ENCODE measurements around the gene ZNF438. TPM values are rescaled to one million over a fixed set of nuclear protein-coding genes. Genes with fewer than 3 reads are reported as not detected.
"Not testable (repeated sequence)": the region's sequence is repeated elsewhere in the genome, so short reads cannot be mapped to it uniquely, and the experiment has no call there.

The ZNF438 gene
- total and polyA plus RNA-seq, 4 donors: 7.8 to 19.2 (median 10.2) TPM

DNA sequence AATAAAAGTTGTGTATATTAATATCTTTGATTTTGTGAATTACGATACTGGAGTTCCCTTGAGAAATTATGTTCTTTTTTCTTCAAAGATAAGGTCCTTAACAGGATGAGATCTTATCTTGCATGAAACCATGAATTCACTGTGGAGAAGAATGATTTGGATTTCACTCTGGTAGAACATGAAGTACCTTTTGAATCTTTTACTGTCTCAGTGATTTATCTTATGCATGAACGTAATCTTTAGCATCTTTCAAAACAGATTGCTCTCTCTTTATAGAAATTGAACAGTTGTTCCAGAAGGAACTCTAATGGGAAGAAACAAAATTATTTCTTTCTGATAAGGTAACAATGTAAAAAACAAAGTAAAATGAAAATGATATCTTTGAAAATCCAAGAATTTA, 11.0 kb upstream of the ZNF438 start:
- Histone ChIP-seq H3K4me3 (no peak overlapping the region), H3K27me3 (ENCODE audit: control insufficient read depth in 3 of 3, insufficient read depth in 3 of 3, low read length in 2 of 3) (no peaks in the 10 kb centered on the region), H3K4me1 (ENCODE audit: control insufficient read depth in 5 of 5, insufficient read depth in 5 of 5, low read length in 5 of 5) (peaks cover 0 to 7% (median 0%) of the 10 kb centered on the region in 5 donors), H3K9ac (ENCODE audit: insufficient read depth in 1 of 2, low read length in 2 of 2) (no peak overlapping the region), H3K9me3 (ENCODE audit: control insufficient read depth in 4 of 4, insufficient read depth in 3 of 4, low read length in 3 of 4) (no peaks in the 10 kb centered on the region), H3K36me3 (ENCODE audit: control insufficient read depth in 4 of 4, insufficient read depth in 4 of 4, low read length in 4 of 4) (no peaks in the 10 kb centered on the region), H3K27ac (ENCODE audit: low read depth in 1 of 2, low read length in 1 of 2) (no peak overlapping the region)
- 71 to 73% methylated on average over 2 of the region's 2 CpGs for WGBS, 2 donors
- no peak for DNase-seq
- TF ChIP-seq, protein P1, sequence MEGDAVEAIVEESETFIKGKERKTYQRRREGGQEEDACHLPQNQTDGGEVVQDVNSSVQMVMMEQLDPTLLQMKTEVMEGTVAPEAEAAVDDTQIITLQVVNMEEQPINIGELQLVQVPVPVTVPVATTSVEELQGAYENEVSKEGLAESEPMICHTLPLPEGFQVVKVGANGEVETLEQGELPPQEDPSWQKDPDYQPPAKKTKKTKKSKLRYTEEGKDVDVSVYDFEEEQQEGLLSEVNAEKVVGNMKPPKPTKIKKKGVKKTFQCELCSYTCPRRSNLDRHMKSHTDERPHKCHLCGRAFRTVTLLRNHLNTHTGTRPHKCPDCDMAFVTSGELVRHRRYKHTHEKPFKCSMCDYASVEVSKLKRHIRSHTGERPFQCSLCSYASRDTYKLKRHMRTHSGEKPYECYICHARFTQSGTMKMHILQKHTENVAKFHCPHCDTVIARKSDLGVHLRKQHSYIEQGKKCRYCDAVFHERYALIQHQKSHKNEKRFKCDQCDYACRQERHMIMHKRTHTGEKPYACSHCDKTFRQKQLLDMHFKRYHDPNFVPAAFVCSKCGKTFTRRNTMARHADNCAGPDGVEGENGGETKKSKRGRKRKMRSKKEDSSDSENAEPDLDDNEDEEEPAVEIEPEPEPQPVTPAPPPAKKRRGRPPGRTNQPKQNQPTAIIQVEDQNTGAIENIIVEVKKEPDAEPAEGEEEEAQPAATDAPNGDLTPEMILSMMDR (IDR thresholded peaks at IDR 0.05; ENCODE audit: control extremely low read depth, extremely low read depth): no peak
- ATAC-seq (ENCODE audit: insufficient read depth, low FRiP score): no peak

DNA sequence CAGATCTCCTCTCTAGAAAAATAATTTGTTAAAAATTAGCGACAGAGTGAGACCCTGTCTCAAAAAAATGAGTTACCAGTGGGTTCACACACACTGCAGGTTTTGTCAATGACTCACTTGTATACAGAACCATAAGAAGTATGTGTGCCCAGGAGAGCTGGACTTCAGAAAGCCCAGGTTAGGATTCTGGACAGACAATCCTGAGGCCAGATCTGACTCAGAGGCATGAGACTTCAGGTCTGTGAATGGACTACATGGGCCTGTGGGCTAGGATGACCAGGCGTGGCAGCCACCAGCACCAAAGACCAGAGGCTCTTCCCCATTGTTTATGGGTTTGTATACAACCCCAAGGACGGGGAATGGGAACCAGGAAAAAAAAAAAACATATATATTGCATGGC, 9.3 kb upstream of the ZNF438 start:
- TF ChIP-seq, protein P1 (IDR thresholded peaks at IDR 0.05; ENCODE audit: control extremely low read depth, extremely low read depth): no peak
- WGBS, 2 donors: 92 to 93% methylated on average over 3 of the region's 3 CpGs
- DNase-seq: no peak
- Histone ChIP-seq H3K9ac (ENCODE audit: insufficient read depth in 1 of 2, low read length in 2 of 2) (no peak overlapping the region), H3K27me3 (ENCODE audit: control insufficient read depth in 3 of 3, insufficient read depth in 3 of 3, low read length in 2 of 3) (no peaks in the 10 kb centered on the region), H3K9me3 (ENCODE audit: control insufficient read depth in 4 of 4, insufficient read depth in 3 of 4, low read length in 3 of 4) (no peaks in the 10 kb centered on the region), H3K4me1 (ENCODE audit: control insufficient read depth in 5 of 5, insufficient read depth in 5 of 5, low read length in 5 of 5) (peaks cover 0 to 7% (median 0%) of the 10 kb centered on the region in 5 donors), H3K4me3 (no peak overlapping the region), H3K36me3 (ENCODE audit: control insufficient read depth in 4 of 4, insufficient read depth in 4 of 4, low read length in 4 of 4) (no peaks in the 10 kb centered on the region), H3K27ac (ENCODE audit: low read depth in 1 of 2, low read length in 1 of 2) (no peak overlapping the region)
- ATAC-seq (ENCODE audit: insufficient read depth, low FRiP score): no peak

DNA sequence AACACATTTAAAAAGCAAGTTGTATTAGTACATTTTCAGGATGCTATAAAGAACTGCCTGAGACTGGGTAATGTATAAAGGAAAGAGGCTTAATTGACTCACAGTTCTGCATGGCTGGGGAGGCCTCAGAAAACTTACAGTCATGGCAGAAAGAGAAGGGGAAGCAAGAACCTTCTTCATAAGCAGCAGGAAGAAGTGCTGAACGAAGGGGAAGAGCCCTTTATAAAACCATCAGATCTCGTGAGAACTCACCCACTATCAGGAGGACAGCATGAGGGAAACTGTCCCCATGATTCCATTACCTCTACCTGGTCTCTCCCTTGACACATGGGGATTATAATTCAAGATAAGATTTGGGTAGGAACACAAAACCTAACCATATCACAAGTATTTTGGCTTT, 7.3 kb upstream of the ZNF438 start:
- not testable (repeated sequence) for H3K27ac ChIP-seq (ENCODE audit: low read depth in 1 of 2, low read length in 1 of 2); H3K36me3 ChIP-seq (ENCODE audit: control insufficient read depth in 4 of 4, insufficient read depth in 4 of 4, low read length in 4 of 4); DNase-seq; H3K27me3 ChIP-seq (ENCODE audit: control insufficient read depth in 3 of 3, insufficient read depth in 3 of 3, low read length in 2 of 3); H3K4me3 ChIP-seq; H3K9ac ChIP-seq (ENCODE audit: insufficient read depth in 1 of 2, low read length in 2 of 2); ATAC-seq (ENCODE audit: insufficient read depth, low FRiP score); H3K9me3 ChIP-seq (ENCODE audit: control insufficient read depth in 4 of 4, insufficient read depth in 3 of 4, low read length in 3 of 4)
- 20 to 53% methylated on average over 2 of the region's 2 CpGs for WGBS, 2 donors
- H3K4me1 ChIP-seq (ENCODE audit: control insufficient read depth in 5 of 5, insufficient read depth in 5 of 5, low read length in 5 of 5): peaks cover 0 to 11% (median 3%) of the 10 kb centered on the region in 5 donors

DNA sequence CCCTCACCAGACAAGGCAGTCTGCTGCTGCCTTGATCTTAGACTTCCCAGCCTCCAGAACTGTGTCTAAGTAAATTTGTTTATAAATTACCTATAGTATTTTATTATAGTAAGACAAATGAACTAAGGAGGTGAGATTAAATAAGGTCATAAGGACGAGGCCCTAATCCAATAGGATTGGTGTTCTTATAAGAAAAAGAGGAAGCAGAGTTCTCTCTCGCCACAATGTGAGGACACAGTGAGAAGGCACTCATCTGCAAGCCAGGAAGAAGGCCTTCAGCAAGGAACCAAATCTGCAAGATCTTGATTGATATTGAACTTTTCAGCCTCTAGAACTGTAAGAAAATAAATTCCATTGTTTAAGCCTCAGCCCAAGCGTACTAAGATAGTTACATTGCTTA, 6.1 kb upstream of the ZNF438 start:
- DNase-seq: no peak
- Histone ChIP-seq H3K36me3 (ENCODE audit: control insufficient read depth in 4 of 4, insufficient read depth in 4 of 4, low read length in 4 of 4) (no peaks in the 10 kb centered on the region), H3K4me3 (no peak overlapping the region), H3K4me1 (ENCODE audit: control insufficient read depth in 5 of 5, insufficient read depth in 5 of 5, low read length in 5 of 5) (peaks cover 0 to 11% (median 4%) of the 10 kb centered on the region in 5 donors), H3K27ac (ENCODE audit: low read depth in 1 of 2, low read length in 1 of 2) (no peak overlapping the region), H3K9ac (ENCODE audit: insufficient read depth in 1 of 2, low read length in 2 of 2) (no peak overlapping the region), H3K9me3 (ENCODE audit: control insufficient read depth in 4 of 4, insufficient read depth in 3 of 4, low read length in 3 of 4) (no peaks in the 10 kb centered on the region), H3K27me3 (ENCODE audit: control insufficient read depth in 3 of 3, insufficient read depth in 3 of 3, low read length in 2 of 3) (no peaks in the 10 kb centered on the region)
- ATAC-seq (ENCODE audit: insufficient read depth, low FRiP score): no peak
- 79 to 93% methylated on average over 3 of the region's 3 CpGs for WGBS, 2 donors
- TF ChIP-seq, protein P1 (IDR thresholded peaks at IDR 0.05; ENCODE audit: control extremely low read depth, extremely low read depth): no peak

Data from lung (tissue), 12 donors.